K562 (cell line): ENCODE data around the gene MEAF6. TPM values are rescaled to one million over a fixed set of nuclear protein-coding genes. Genes with fewer than 3 reads are reported as not detected.
A peak's percentile ranks its signal among the peaks of the same experiment; 100 is the strongest.

ENCODE experiments used
- ADNP ChIP-seq: fragments of 200-800 bp; sonication (Bioruptor generic); IDR thresholded peaks from 2 replicates; pipeline ENCODE4 v1.6.1; 2016; ENCODE audit warnings: missing genetic modification characterization, missing compliant biosample characterization
- ASH1L ChIP-seq: fragments of 450-650 bp; IDR thresholded peaks from 2 replicates; pipeline ENCODE4 v1.6.1; 2018; ENCODE audit warnings: borderline replicate concordance, mild to moderate bottlenecking, low read depth; ENCODE audit not compliant: partially characterized antibody
- BRF1 ChIP-seq: IDR thresholded peaks from 3 replicates; pipeline ENCODE4 v1.6.1; 2011; ENCODE audit warnings: borderline replicate concordance, mild to moderate bottlenecking; ENCODE audit not compliant: insufficient read length; ENCODE audit errors: extremely low read depth
- CTBP1 ChIP-seq: fragments of 450-650 bp; IDR thresholded peaks from 2 replicates; pipeline ENCODE4 v1.6.1; 2016; ENCODE audit warnings: borderline replicate concordance
- HNRNPLL ChIP-seq: fragments of 200-400 bp; formaldehyde crosslinking; IDR thresholded peaks from 2 replicates; pipeline ENCODE4 v1.6.1; 2017; ENCODE audit warnings: low read length, low read depth, mild to moderate bottlenecking; ENCODE audit not compliant: poor library complexity, severe bottlenecking
- KLF16 ChIP-seq: IDR thresholded peaks from 2 replicates; pipeline ENCODE4 v1.6.1; 2016; ENCODE audit warnings: antibody characterized with exemption
- MIER1 ChIP-seq: fragments of 450-650 bp; IDR thresholded peaks from 2 replicates; pipeline ENCODE4 v1.6.1; 2016; ENCODE audit warnings: antibody characterized with exemption, mild to moderate bottlenecking, low read depth
- PML ChIP-seq: IDR thresholded peaks from 2 replicates; pipeline ENCODE4 v1.6.1; 2012; ENCODE audit warnings: low read length, inconsistent platforms
- POLR2AphosphoS2 ChIP-seq: IDR thresholded peaks from 2 replicates; pipeline ENCODE4 v1.6.1; 2012; ENCODE audit warnings: low read length, improper control_type of control experiment
- POLR2AphosphoS5 ChIP-seq: IDR thresholded peaks from 2 replicates; pipeline ENCODE4 v1.6.1; 2011; ENCODE audit warnings: mild to moderate bottlenecking, low read depth, low read length, moderate library complexity; ENCODE audit not compliant: control insufficient read depth, insufficient read depth
- POLR2B ChIP-seq: fragments of 450-650 bp; IDR thresholded peaks from 2 replicates; pipeline ENCODE4 v1.6.1; 2018; ENCODE audit warnings: low read depth; ENCODE audit not compliant: partially characterized antibody
- RAD21 ChIP-seq, 2 experiments: fragments of 250-450 bp in 1 of 2; fragments of 450-650 bp in 1 of 2; sonication (Bioruptor Pico) in 1 of 2; formaldehyde crosslinking in 1 of 2; IDR thresholded peaks in 1 of 2; conservative IDR thresholded peaks in 1 of 2; 2 replicates each; pipeline versions ENCODE4 v1.4.0 to v1.8.0; 2020 to 2022; ENCODE audit warnings: mild to moderate bottlenecking in 2 of 2, moderate library complexity in 1 of 2
- STAT6 ChIP-seq: sonication (generic); formaldehyde crosslinking; IDR thresholded peaks from 2 replicates; pipeline ENCODE4 v1.8.1; 2023; ENCODE audit warnings: mild to moderate bottlenecking, missing genetic modification reagents
- TOE1 ChIP-seq, 2 experiments: fragments of 450-650 bp in 1 of 2; sonication (generic) in 1 of 2; formaldehyde crosslinking in 1 of 2; IDR thresholded peaks; 2 replicates each; pipeline versions ENCODE4 v1.7.1 to v1.8.0; 2016 to 2022; ENCODE audit warnings: borderline replicate concordance in 2 of 2, mild to moderate bottlenecking in 2 of 2, antibody characterized with exemption in 1 of 2, inconsistent platforms in 1 of 2, low read depth in 1 of 2, missing genetic modification reagents in 1 of 2, moderate library complexity in 1 of 2
- ZBTB8A ChIP-seq: fragments of 450-650 bp; IDR thresholded peaks from 2 replicates; pipeline ENCODE4 v1.6.1; 2018; ENCODE audit warnings: mild to moderate bottlenecking, moderate library complexity; ENCODE audit not compliant: partially characterized antibody
- ZNF133 ChIP-seq: fragments of 250-450 bp; sonication (Bioruptor Pico); IDR thresholded peaks from 2 replicates; pipeline ENCODE4 v1.4.0; 2020; ENCODE audit warnings: mild to moderate bottlenecking
- ZNF212 ChIP-seq: fragments of 450-650 bp; formaldehyde crosslinking; IDR thresholded peaks from 2 replicates; pipeline ENCODE4 v1.4.0; 2020; ENCODE audit warnings: mild to moderate bottlenecking
- polyA plus RNA-seq, 8 experiments: library from polyadenylated mRNA; depleted of rRNA in 4 of 8; stranded (reverse) in 5 of 8; unstranded in 3 of 8; fragments of >200 nt; fragmentation: Nextera tagmentation in 2 of 8; fragmentation: Illumina TruSeq in 1 of 8; extraction: Ambion mirVana in 2 of 8; extraction: Trizol in 1 of 8; gene quantifications; 2 replicates each; pipeline versions ENCODE4 v1.2.1 to v1.2.3, GENCODE V29; 2011 to 2014; ENCODE audit warnings: inconsistent platforms in 1 of 8, missing spikeins in 1 of 8
- total RNA-seq, 7 experiments: library from RNA; depleted of rRNA in 6 of 7; stranded (reverse); fragments of >200 nt in 6 of 7; fragmentation: Illumina TruSeq in 2 of 7; extraction: Trizol in 2 of 7; gene quantifications; 2 replicates each; pipeline versions ENCODE4 v1.2.1 to v1.2.3, GENCODE V29; 2011 to 2021; ENCODE audit warnings: low replicate concordance in 1 of 7
- TF ChIP-seq, protein P1 (sequence below): fragments of 250-450 bp; sonication (Bioruptor Pico); IDR thresholded peaks from 2 replicates; pipeline ENCODE4 v1.8.0; 2022; ENCODE audit warnings: inconsistent platforms
- TF ChIP-seq, protein P2 (sequence below), 2 experiments: fragments of 450-650 bp in 1 of 2; sonication (generic) in 1 of 2; formaldehyde crosslinking; conservative IDR thresholded peaks; 2 replicates each; pipeline versions ENCODE4 v1.4.0 to v1.8.1; 2020 to 2022; ENCODE audit warnings: mild to moderate bottlenecking in 1 of 2, missing genetic modification reagents in 1 of 2

MEAF6 gene
- total and polyA plus RNA-seq, 9 of the 15 experiments (the other 6 are each of a cell fraction or from before 2014, with no cell fraction given), result 55.0 to 151 (median 92.3) TPM

GRCh38 chr1:37514350-37515184, at the start of gene MEAF6 (continued):
- TF ChIP-seq CTBP1, result peak; percentile 98
- TF ChIP-seq ZNF133 (CRISPR knock-in tag), result no peak
- peak; percentile 91 for TF ChIP-seq POLR2B
- TF ChIP-seq ASH1L, result no peak
- peak; percentile 78 for TF ChIP-seq POLR2AphosphoS5
- TF ChIP-seq, protein P1, sequence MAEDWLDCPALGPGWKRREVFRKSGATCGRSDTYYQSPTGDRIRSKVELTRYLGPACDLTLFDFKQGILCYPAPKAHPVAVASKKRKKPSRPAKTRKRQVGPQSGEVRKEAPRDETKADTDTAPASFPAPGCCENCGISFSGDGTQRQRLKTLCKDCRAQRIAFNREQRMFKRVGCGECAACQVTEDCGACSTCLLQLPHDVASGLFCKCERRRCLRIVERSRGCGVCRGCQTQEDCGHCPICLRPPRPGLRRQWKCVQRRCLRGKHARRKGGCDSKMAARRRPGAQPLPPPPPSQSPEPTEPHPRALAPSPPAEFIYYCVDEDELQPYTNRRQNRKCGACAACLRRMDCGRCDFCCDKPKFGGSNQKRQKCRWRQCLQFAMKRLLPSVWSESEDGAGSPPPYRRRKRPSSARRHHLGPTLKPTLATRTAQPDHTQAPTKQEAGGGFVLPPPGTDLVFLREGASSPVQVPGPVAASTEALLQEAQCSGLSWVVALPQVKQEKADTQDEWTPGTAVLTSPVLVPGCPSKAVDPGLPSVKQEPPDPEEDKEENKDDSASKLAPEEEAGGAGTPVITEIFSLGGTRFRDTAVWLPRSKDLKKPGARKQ (CRISPR knock-in tag), result no peak
- TF ChIP-seq HNRNPLL, result peak; percentile 84
- TF ChIP-seq MIER1, result no peak
- TF ChIP-seq TOE1 (IDR thresholded peaks at IDR 0.05; ENCODE audit: borderline replicate concordance), result 0 out of 2 replicates have a peak, but pooled peaks have one; percentile 15
- TF ChIP-seq TOE1 (CRISPR knock-in tag; IDR thresholded peaks at IDR 0.05; ENCODE audit: borderline replicate concordance, low read depth), result no peak
- TF ChIP-seq POLR2AphosphoS2, result no peak; the same call in 1 of the 2 replicates
- TF ChIP-seq, protein P2, sequence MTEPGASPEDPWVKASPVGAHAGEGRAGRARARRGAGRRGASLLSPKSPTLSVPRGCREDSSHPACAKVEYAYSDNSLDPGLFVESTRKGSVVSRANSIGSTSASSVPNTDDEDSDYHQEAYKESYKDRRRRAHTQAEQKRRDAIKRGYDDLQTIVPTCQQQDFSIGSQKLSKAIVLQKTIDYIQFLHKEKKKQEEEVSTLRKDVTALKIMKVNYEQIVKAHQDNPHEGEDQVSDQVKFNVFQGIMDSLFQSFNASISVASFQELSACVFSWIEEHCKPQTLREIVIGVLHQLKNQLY (CRISPR knock-in tag; conservative IDR thresholded peaks at IDR 0.05), result no peak
- no peak for TF ChIP-seq BRF1
- TF ChIP-seq STAT6 (CRISPR knock-in tag), result 0 out of 2 replicates have a peak, but pooled peaks have one; percentile 67
- TF ChIP-seq RAD21 (CRISPR knock-in tag; conservative IDR thresholded peaks at IDR 0.05 in 1 of 2, IDR thresholded peaks at IDR 0.05 in 1 of 2), result peak in 1 of 2 experiments; percentile 34; a peak in 2 of 4 replicates
- TF ChIP-seq ZBTB8A, result no peak
- no peak for TF ChIP-seq ADNP (tag)
- TF ChIP-seq ZNF212 (CRISPR knock-in tag), result no peak
- no peak for TF ChIP-seq KLF16
- TF ChIP-seq PML, result peak; percentile 80
